Gastrocnemius medialis (tissue), 4 donors: Measurements from ENCODE around the gene ATG4D.

Experiments
- POLR2A ChIP-seq, 2 donors: fragments of 450-650 bp; IDR thresholded peaks; one replicate each; pipeline ENCODE4 v1.6.1; 2017; ENCODE audit warnings: antibody characterized with exemption in 2 of 2, mild to moderate bottlenecking in 2 of 2, moderate library complexity in 2 of 2
- TF ChIP-seq, protein P1 (sequence below), 5 experiments: fragments of 450-650 bp in 3 of 5; fragments of 200-600 bp in 2 of 5; sonication (generic) in 2 of 5; IDR thresholded peaks in 4 of 5; conservative IDR thresholded peaks in 1 of 5; 1 replicate in 4 of 5; 2 replicates in 1 of 5; pipeline ENCODE4 v1.5.1; 2016 to 2019; ENCODE audit warnings: antibody characterized with exemption in 5 of 5, mild to moderate bottlenecking in 3 of 5, moderate library complexity in 3 of 5

GRCh38 chr19:10518444-10519361 is 25.0 kb upstream of the ATG4D start:
- TF ChIP-seq, protein P1, sequence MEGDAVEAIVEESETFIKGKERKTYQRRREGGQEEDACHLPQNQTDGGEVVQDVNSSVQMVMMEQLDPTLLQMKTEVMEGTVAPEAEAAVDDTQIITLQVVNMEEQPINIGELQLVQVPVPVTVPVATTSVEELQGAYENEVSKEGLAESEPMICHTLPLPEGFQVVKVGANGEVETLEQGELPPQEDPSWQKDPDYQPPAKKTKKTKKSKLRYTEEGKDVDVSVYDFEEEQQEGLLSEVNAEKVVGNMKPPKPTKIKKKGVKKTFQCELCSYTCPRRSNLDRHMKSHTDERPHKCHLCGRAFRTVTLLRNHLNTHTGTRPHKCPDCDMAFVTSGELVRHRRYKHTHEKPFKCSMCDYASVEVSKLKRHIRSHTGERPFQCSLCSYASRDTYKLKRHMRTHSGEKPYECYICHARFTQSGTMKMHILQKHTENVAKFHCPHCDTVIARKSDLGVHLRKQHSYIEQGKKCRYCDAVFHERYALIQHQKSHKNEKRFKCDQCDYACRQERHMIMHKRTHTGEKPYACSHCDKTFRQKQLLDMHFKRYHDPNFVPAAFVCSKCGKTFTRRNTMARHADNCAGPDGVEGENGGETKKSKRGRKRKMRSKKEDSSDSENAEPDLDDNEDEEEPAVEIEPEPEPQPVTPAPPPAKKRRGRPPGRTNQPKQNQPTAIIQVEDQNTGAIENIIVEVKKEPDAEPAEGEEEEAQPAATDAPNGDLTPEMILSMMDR (IDR thresholded peaks at IDR 0.05 in 4 of 5, conservative IDR thresholded peaks at IDR 0.05 in 1 of 5), result no peak
- no peak for TF ChIP-seq POLR2A (IDR thresholded peaks at IDR 0.05)
